K562 (cell line): ENCODE data around the gene ABR. TPM values are rescaled to one million over a fixed set of nuclear protein-coding genes. Genes with fewer than 3 reads are reported as not detected.

Source experiments
- ARHGAP35 ChIP-seq: fragments of 450-650 bp; IDR thresholded peaks from 2 replicates; pipeline ENCODE4 v1.6.1; 2018; ENCODE audit not compliant: partially characterized antibody
- CBX5 ChIP-seq: IDR thresholded peaks from 2 replicates; pipeline ENCODE4 v1.6.1; 2014; ENCODE audit warnings: low read depth, borderline replicate concordance
- CREM ChIP-seq: IDR thresholded peaks from 2 replicates; pipeline ENCODE4 v1.6.1; 2014; ENCODE audit warnings: antibody characterized with exemption, low read depth
- ELF1 ChIP-seq: fragments of 200-800 bp; sonication (Bioruptor generic); IDR thresholded peaks from 2 replicates; pipeline ENCODE4 v1.6.1; 2016; ENCODE audit warnings: missing genetic modification characterization, missing compliant biosample characterization
- GABPA ChIP-seq: fragments of 200-800 bp; sonication (Bioruptor generic); conservative IDR thresholded peaks from 2 replicates; pipeline ENCODE4 v1.6.1; 2016; ENCODE audit warnings: low read depth, missing genetic modification characterization, missing compliant biosample characterization
- HLTF ChIP-seq: fragments of 450-650 bp; IDR thresholded peaks from 2 replicates; pipeline ENCODE4 v1.6.1; 2016
- KAT7 ChIP-seq: sonication (generic); formaldehyde crosslinking; IDR thresholded peaks from 2 replicates; pipeline ENCODE4 v1.8.0; 2022; ENCODE audit warnings: missing genetic modification reagents, mild to moderate bottlenecking, borderline replicate concordance
- MYBL2 ChIP-seq, 2 experiments: fragments of 450-650 bp in 1 of 2; sonication (generic) in 1 of 2; formaldehyde crosslinking in 1 of 2; IDR thresholded peaks; 2 replicates each; pipeline versions ENCODE4 v1.6.1 to v1.8.1; 2017 to 2022; ENCODE audit warnings: borderline replicate concordance in 1 of 2, inconsistent platforms in 1 of 2, low read depth in 1 of 2, mild to moderate bottlenecking in 1 of 2, missing genetic modification reagents in 1 of 2, moderate library complexity in 1 of 2
- OTX1 ChIP-seq: fragments of 450-650 bp; formaldehyde crosslinking; IDR thresholded peaks from 2 replicates; pipeline ENCODE4 v1.4.0; 2022; ENCODE audit warnings: mild to moderate bottlenecking
- PHF8 ChIP-seq: fragments of 200-600 bp; sonication (generic); IDR thresholded peaks from 2 replicates; pipeline ENCODE4 v1.6.1; 2012; ENCODE audit warnings: mixed run types, mild to moderate bottlenecking, inconsistent platforms, low read length, moderate library complexity, borderline replicate concordance
- PTTG1 ChIP-seq: fragments of 450-650 bp; IDR thresholded peaks from 2 replicates; pipeline ENCODE4 v1.6.1; 2016; ENCODE audit warnings: low read depth, mild to moderate bottlenecking, missing genetic modification characterization, missing compliant biosample characterization
- PURB ChIP-seq: sonication (generic); formaldehyde crosslinking; IDR thresholded peaks from 2 replicates; pipeline ENCODE4 v1.9.0; 2021; ENCODE audit warnings: low read depth, mild to moderate bottlenecking, missing genetic modification reagents
- TAF7 ChIP-seq: fragments of 450-650 bp; IDR thresholded peaks from 2 replicates; pipeline ENCODE4 v1.6.1; 2016; ENCODE audit warnings: missing genetic modification characterization, missing compliant biosample characterization
- TRIM28 ChIP-seq: fragments of 450-650 bp; IDR thresholded peaks from 2 replicates; pipeline ENCODE4 v1.6.1; 2017
- ZBTB8A ChIP-seq: fragments of 450-650 bp; IDR thresholded peaks from 2 replicates; pipeline ENCODE4 v1.6.1; 2018; ENCODE audit warnings: mild to moderate bottlenecking, moderate library complexity; ENCODE audit not compliant: partially characterized antibody
- ZEB2 ChIP-seq: fragments of 450-650 bp; IDR thresholded peaks from 2 replicates; pipeline ENCODE4 v1.6.1; 2016
- ZFP1 ChIP-seq: fragments of 450-650 bp; formaldehyde crosslinking; IDR thresholded peaks from 2 replicates; pipeline ENCODE4 v1.4.0; 2020; ENCODE audit warnings: mild to moderate bottlenecking, mixed read lengths
- ZNF274 ChIP-seq: IDR thresholded peaks from 2 replicates; pipeline ENCODE4 v1.6.1; 2011; ENCODE audit warnings: low read depth, mild to moderate bottlenecking, low read length, moderate library complexity, borderline replicate concordance
- ZNF311 ChIP-seq: fragments of 250-450 bp; sonication (Bioruptor Pico); IDR thresholded peaks from 2 replicates; pipeline ENCODE4 v1.4.0; 2020; ENCODE audit warnings: mild to moderate bottlenecking, moderate library complexity
- ZNF586 ChIP-seq: fragments of 450-650 bp; formaldehyde crosslinking; conservative IDR thresholded peaks from 2 replicates; pipeline ENCODE4 v1.4.0; 2020; ENCODE audit warnings: mild to moderate bottlenecking, moderate library complexity
- polyA plus RNA-seq, 8 experiments: library from polyadenylated mRNA; depleted of rRNA in 4 of 8; stranded (reverse) in 5 of 8; unstranded in 3 of 8; fragments of >200 nt; fragmentation: Nextera tagmentation in 2 of 8; fragmentation: Illumina TruSeq in 1 of 8; extraction: Ambion mirVana in 2 of 8; extraction: Trizol in 1 of 8; gene quantifications; 2 replicates each; pipeline versions ENCODE4 v1.2.1 to v1.2.3, GENCODE V29; 2011 to 2014; ENCODE audit warnings: inconsistent platforms in 1 of 8, missing spikeins in 1 of 8
- total RNA-seq, 7 experiments: library from RNA; depleted of rRNA in 6 of 7; stranded (reverse); fragments of >200 nt in 6 of 7; fragmentation: Illumina TruSeq in 2 of 7; extraction: Trizol in 2 of 7; gene quantifications; 2 replicates each; pipeline versions ENCODE4 v1.2.1 to v1.2.3, GENCODE V29; 2011 to 2021; ENCODE audit warnings: low replicate concordance in 1 of 7
- TF ChIP-seq, protein P1 (sequence below): fragments of 250-450 bp; sonication (Bioruptor Pico); IDR thresholded peaks from 2 replicates; pipeline ENCODE4 v1.8.0; 2022; ENCODE audit warnings: inconsistent platforms, mild to moderate bottlenecking, moderate library complexity, borderline replicate concordance
- TF ChIP-seq, protein P2 (sequence below): fragments of 250-450 bp; sonication (Bioruptor Pico); IDR thresholded peaks from 2 replicates; pipeline ENCODE4 v1.5.0; 2021
- TF ChIP-seq, protein P3 (sequence below): fragments of 450-650 bp; formaldehyde crosslinking; IDR thresholded peaks from 2 replicates; pipeline ENCODE4 v1.4.0; 2022; ENCODE audit warnings: missing genetic modification characterization
- TF ChIP-seq, protein P4 (sequence below): sonication (generic); formaldehyde crosslinking; IDR thresholded peaks from 2 replicates; pipeline ENCODE4 v1.8.1; 2023; ENCODE audit warnings: mild to moderate bottlenecking, missing genetic modification reagents

The ABR gene
- total and polyA plus RNA-seq, 9 of the 15 experiments (the other 6 are each of a cell fraction or from before 2014, with no cell fraction given) = 0.07 to 1.6 (median 0.37) TPM; not detected in 1

DNA sequence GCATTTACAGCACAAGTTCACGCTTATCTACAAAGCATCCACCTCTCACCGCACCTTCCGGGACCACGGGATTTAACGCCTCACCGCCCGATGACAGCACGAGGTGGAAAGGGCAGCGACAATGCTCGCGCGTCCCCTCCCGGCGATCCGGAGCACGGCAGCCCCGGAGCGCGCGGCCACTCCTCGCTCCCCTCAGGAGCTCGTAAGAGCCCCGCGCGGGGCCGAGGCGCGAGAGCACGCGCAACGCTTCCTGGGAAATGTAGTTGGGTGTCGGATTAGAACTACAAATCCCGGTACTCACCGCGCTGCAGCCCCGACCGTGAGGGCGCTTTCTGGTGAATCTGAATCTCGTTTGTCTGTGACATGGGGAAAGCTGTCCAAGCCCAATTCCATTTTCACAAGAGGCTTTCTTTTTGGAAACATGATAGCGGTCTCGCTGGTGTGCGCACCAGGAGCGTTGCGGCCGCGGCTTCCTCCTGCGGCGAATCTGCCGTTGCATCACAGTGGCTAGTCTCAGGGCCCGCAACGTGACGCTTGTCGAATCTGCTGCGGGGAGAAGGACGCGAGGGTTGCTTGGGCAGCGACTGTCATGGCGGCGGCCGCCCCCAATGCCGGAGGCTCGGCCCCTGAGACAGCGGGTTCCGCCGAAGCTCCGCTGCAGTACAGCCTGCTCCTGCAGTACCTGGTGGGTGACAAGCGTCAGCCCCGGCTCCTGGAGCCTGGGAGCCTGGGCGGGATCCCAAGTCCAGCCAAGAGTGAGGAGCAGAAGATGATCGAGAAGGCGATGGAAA, 183.0 kb downstream of the ABR start, which contains the start of gene TIMM22 (continued):
- no peak for TF ChIP-seq ARHGAP35
- no peak for TF ChIP-seq TRIM28
- TF ChIP-seq GABPA (tag) = peak; percentile 47
- TF ChIP-seq KAT7 (CRISPR knock-in tag) = no peak
- TF ChIP-seq ZNF311 (CRISPR knock-in tag) = no peak
- TF ChIP-seq TAF7 (tag) = peak; percentile 93
- no peak for TF ChIP-seq PTTG1 (tag)
- TF ChIP-seq, protein P1, sequence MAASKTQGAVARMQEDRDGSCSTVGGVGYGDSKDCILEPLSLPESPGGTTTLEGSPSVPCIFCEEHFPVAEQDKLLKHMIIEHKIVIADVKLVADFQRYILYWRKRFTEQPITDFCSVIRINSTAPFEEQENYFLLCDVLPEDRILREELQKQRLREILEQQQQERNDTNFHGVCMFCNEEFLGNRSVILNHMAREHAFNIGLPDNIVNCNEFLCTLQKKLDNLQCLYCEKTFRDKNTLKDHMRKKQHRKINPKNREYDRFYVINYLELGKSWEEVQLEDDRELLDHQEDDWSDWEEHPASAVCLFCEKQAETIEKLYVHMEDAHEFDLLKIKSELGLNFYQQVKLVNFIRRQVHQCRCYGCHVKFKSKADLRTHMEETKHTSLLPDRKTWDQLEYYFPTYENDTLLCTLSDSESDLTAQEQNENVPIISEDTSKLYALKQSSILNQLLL (CRISPR knock-in tag) = no peak
- TF ChIP-seq, protein P2, sequence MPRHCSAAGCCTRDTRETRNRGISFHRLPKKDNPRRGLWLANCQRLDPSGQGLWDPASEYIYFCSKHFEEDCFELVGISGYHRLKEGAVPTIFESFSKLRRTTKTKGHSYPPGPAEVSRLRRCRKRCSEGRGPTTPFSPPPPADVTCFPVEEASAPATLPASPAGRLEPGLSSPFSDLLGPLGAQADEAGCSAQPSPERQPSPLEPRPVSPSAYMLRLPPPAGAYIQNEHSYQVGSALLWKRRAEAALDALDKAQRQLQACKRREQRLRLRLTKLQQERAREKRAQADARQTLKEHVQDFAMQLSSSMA (CRISPR knock-in tag) = no peak
- TF ChIP-seq ELF1 = peak; percentile 68
- TF ChIP-seq, protein P3, sequence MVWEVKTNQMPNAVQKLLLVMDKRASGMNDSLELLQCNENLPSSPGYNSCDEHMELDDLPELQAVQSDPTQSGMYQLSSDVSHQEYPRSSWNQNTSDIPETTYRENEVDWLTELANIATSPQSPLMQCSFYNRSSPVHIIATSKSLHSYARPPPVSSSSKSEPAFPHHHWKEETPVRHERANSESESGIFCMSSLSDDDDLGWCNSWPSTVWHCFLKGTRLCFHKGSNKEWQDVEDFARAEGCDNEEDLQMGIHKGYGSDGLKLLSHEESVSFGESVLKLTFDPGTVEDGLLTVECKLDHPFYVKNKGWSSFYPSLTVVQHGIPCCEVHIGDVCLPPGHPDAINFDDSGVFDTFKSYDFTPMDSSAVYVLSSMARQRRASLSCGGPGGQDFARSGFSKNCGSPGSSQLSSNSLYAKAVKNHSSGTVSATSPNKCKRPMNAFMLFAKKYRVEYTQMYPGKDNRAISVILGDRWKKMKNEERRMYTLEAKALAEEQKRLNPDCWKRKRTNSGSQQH = no peak
- TF ChIP-seq ZFP1 (CRISPR knock-in tag) = no peak
- TF ChIP-seq CREM = peak; percentile 96
- TF ChIP-seq, protein P4, sequence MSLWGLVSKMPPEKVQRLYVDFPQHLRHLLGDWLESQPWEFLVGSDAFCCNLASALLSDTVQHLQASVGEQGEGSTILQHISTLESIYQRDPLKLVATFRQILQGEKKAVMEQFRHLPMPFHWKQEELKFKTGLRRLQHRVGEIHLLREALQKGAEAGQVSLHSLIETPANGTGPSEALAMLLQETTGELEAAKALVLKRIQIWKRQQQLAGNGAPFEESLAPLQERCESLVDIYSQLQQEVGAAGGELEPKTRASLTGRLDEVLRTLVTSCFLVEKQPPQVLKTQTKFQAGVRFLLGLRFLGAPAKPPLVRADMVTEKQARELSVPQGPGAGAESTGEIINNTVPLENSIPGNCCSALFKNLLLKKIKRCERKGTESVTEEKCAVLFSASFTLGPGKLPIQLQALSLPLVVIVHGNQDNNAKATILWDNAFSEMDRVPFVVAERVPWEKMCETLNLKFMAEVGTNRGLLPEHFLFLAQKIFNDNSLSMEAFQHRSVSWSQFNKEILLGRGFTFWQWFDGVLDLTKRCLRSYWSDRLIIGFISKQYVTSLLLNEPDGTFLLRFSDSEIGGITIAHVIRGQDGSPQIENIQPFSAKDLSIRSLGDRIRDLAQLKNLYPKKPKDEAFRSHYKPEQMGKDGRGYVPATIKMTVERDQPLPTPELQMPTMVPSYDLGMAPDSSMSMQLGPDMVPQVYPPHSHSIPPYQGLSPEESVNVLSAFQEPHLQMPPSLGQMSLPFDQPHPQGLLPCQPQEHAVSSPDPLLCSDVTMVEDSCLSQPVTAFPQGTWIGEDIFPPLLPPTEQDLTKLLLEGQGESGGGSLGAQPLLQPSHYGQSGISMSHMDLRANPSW (CRISPR knock-in tag) = no peak
- TF ChIP-seq MYBL2 (IDR thresholded peaks at IDR 0.05; ENCODE audit: low read depth) = no peak
- no peak for TF ChIP-seq MYBL2 (CRISPR knock-in tag; IDR thresholded peaks at IDR 0.05; ENCODE audit: borderline replicate concordance)
- no peak for TF ChIP-seq OTX1
- TF ChIP-seq ZEB2 = peak; percentile 100
- peak; percentile 98 for TF ChIP-seq PHF8
- TF ChIP-seq ZBTB8A = no peak
- no peak for TF ChIP-seq HLTF
- no peak for TF ChIP-seq PURB (CRISPR knock-in tag)
- no peak for TF ChIP-seq ZNF274
- TF ChIP-seq CBX5 = no peak
- no peak for TF ChIP-seq ZNF586 (CRISPR knock-in tag)
